ENCODE data around the gene SART1.

The SART1 gene

DNA sequence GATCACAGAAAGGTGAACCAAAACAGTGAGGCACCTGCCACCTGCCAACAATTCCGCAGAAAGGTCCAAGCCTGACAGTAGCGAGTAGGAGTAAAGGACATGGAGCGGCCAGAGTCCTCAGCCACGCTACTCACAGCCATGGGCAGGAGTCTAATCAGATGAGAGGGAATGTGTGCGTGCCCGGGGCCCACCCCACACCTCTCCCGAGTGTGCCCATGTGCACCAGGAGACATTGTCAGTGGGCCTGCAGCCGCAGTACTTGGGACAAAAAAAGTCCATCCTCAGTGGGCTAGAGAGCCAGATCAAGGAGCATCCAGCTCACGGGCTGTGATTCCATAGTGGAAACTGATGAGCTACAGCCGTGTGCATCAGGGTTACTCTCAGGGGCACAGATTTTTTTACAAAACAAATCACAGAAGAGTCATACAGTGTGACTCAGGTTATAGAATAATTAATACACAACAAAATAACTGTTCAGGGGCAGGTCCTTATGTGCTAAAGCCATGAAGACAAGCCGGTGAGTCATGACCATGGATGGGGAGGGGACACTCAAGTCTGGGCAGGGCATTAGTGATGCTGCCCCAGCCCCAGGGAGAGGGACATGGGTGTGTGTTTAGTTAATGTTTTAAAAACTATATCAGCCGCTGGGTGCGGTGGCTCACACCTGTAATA lies 12.0 kb downstream of the SART1 start:
- Histone ChIP-seq H3F3A (ENCODE audit: insufficient read depth, low read length) (no peaks in the 10 kb centered on the region), H2AFZ (ENCODE audit: low read length) (no peak overlapping the region), H3K9ac (ENCODE audit: low read length) (no peak overlapping the region), H4K20me1 (ENCODE audit: insufficient read depth, low read length) (no peaks in the 10 kb centered on the region), H3K4me1 (ENCODE audit: insufficient read depth, low read length, severe bottlenecking) (no peaks in the 10 kb centered on the region), H3K4me2 (ENCODE audit: low read length) (no peak overlapping the region), H3K27me3 (ENCODE audit: insufficient read depth, low read length) (no peaks in the 10 kb centered on the region), H3K79me2 (ENCODE audit: insufficient read depth, low read length) (no peaks in the 10 kb centered on the region), H3K27ac (ENCODE audit: low read depth, low read length, poor library complexity, severe bottlenecking) (no peak overlapping the region), H3K9me3 (ENCODE audit: low read length) (no peaks in the 10 kb centered on the region), H3K36me3 (ENCODE audit: insufficient read depth, low read length) (peaks cover 55% of the 10 kb centered on the region), H3K4me3 (ENCODE audit: low read depth, low read length, poor library complexity, severe bottlenecking) (no peak overlapping the region), H3K9me2 (ENCODE audit: low read depth, low read length) (no peaks in the 10 kb centered on the region)
- TF ChIP-seq, protein P1, sequence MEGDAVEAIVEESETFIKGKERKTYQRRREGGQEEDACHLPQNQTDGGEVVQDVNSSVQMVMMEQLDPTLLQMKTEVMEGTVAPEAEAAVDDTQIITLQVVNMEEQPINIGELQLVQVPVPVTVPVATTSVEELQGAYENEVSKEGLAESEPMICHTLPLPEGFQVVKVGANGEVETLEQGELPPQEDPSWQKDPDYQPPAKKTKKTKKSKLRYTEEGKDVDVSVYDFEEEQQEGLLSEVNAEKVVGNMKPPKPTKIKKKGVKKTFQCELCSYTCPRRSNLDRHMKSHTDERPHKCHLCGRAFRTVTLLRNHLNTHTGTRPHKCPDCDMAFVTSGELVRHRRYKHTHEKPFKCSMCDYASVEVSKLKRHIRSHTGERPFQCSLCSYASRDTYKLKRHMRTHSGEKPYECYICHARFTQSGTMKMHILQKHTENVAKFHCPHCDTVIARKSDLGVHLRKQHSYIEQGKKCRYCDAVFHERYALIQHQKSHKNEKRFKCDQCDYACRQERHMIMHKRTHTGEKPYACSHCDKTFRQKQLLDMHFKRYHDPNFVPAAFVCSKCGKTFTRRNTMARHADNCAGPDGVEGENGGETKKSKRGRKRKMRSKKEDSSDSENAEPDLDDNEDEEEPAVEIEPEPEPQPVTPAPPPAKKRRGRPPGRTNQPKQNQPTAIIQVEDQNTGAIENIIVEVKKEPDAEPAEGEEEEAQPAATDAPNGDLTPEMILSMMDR (IDR thresholded peaks at IDR 0.05; ENCODE audit: low read length) = no peak
- no peak for TF ChIP-seq EZH2 (IDR thresholded peaks at IDR 0.05; ENCODE audit: borderline replicate concordance, low read length)

GRCh38 chr11:65975771-65976170 lies 14.2 kb downstream of the SART1 start:
- H3K9ac ChIP-seq (ENCODE audit: low read length) = no peak overlapping the region
- H3K36me3 ChIP-seq (ENCODE audit: insufficient read depth, low read length) = peaks cover 47% of the 10 kb centered on the region

DNA sequence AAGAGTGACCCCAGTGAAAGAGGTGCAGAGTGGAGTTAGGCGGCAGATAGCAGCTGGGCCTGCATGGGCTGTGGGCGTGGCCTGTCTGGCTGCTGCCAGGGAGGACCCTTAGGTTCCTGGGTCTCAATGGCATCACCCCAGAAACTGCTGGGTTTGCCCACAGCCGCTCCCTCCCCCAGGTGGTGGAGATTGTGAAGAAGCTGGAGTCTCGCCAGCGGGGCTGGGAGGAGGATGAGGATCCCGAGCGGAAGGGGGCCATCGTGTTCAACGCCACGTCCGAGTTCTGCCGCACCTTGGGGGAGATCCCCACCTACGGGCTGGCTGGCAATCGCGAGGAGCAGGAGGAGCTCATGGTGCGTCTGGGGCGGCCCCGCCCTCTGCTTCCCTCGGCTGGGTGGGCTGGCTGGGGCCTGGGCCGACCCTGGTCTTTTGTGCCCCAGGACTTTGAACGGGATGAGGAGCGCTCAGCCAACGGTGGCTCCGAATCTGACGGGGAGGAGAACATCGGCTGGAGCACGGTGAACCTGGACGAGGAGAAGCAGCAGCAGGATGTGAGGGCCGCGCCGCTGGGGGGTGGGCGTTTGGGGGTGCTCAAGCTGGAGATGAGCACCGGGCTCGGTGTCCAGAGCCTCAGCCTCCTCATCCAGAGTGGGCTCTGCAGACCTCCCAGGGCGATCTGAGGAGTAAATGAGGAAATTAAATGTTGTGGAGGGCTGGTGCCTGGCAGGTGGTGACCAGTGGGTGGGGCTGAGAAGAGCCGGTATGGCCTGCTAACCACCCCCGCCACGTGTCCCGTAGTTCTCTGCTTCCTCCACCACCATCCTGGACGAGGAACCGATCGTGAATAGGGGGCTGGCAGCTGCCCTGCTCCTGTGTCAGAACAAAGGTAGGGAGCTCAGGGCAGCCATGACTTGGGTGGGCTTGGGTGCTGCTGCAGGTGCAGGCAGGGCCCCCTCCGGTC lies 15.0 kb downstream of the SART1 start:
- Histone ChIP-seq H3K4me3 (ENCODE audit: low read depth, low read length, poor library complexity, severe bottlenecking) (no peak overlapping the region), H3K9me2 (ENCODE audit: low read depth, low read length) (no peaks in the 10 kb centered on the region), H2AFZ (ENCODE audit: low read length) (no peak overlapping the region), H3K9ac (ENCODE audit: low read length) (no peak overlapping the region), H3K9me3 (ENCODE audit: low read length) (no peaks in the 10 kb centered on the region), H3K36me3 (ENCODE audit: insufficient read depth, low read length) (peaks cover 47% of the 10 kb centered on the region), H4K20me1 (ENCODE audit: insufficient read depth, low read length) (no peaks in the 10 kb centered on the region), H3K4me2 (ENCODE audit: low read length) (no peak overlapping the region), H3K27me3 (ENCODE audit: insufficient read depth, low read length) (no peaks in the 10 kb centered on the region), H3F3A (ENCODE audit: insufficient read depth, low read length) (no peaks in the 10 kb centered on the region), H3K79me2 (ENCODE audit: insufficient read depth, low read length) (no peaks in the 10 kb centered on the region), H3K4me1 (ENCODE audit: insufficient read depth, low read length, severe bottlenecking) (no peaks in the 10 kb centered on the region), H3K27ac (ENCODE audit: low read depth, low read length, poor library complexity, severe bottlenecking) (no peak overlapping the region)
- TF ChIP-seq, protein P1 (IDR thresholded peaks at IDR 0.05; ENCODE audit: low read length) = no peak
- no peak for TF ChIP-seq EZH2 (IDR thresholded peaks at IDR 0.05; ENCODE audit: borderline replicate concordance, low read length)

More at GRCh38 chr11:65975771-65976170, 14.2 kb downstream of the SART1 start:
- Histone ChIP-seq H3K27me3 (ENCODE audit: insufficient read depth, low read length) (no peaks in the 10 kb centered on the region), H3K4me3 (ENCODE audit: low read depth, low read length, poor library complexity, severe bottlenecking) (no peak overlapping the region), H3K27ac (ENCODE audit: low read depth, low read length, poor library complexity, severe bottlenecking) (no peak overlapping the region), H3K4me2 (ENCODE audit: low read length) (no peak overlapping the region), H3K79me2 (ENCODE audit: insufficient read depth, low read length) (no peaks in the 10 kb centered on the region), H3K9me2 (ENCODE audit: low read depth, low read length) (no peaks in the 10 kb centered on the region), H3F3A (ENCODE audit: insufficient read depth, low read length) (no peaks in the 10 kb centered on the region), H3K9me3 (ENCODE audit: low read length) (no peaks in the 10 kb centered on the region), H3K4me1 (ENCODE audit: insufficient read depth, low read length, severe bottlenecking) (no peaks in the 10 kb centered on the region), H2AFZ (ENCODE audit: low read length) (no peak overlapping the region), H4K20me1 (ENCODE audit: insufficient read depth, low read length) (no peaks in the 10 kb centered on the region)
- TF ChIP-seq, protein P1 (IDR thresholded peaks at IDR 0.05; ENCODE audit: low read length) = no peak
- TF ChIP-seq EZH2 (IDR thresholded peaks at IDR 0.05; ENCODE audit: borderline replicate concordance, low read length) = no peak

Data from OCI-LY1 (cell line).